Measurements from ENCODE around the gene CCDC6.

Gene CCDC6

GRCh38 chr10:59881640-59882039 lies 24.7 kb downstream of the CCDC6 start:
- Mint-ChIP-seq H3K4me3 (no peak overlapping the region), H3K9me3 (no peaks in the 10 kb centered on the region), H3K4me1 (peaks cover 15% of the 10 kb centered on the region), H3K27ac (no peak overlapping the region), H3K36me3 (ENCODE audit: low read depth) (peaks cover 8% of the 10 kb centered on the region), H3K27me3 (ENCODE audit: low read depth) (no peaks in the 10 kb centered on the region)
- TF ChIP-seq CTCF (IDR thresholded peaks at IDR 0.05; ENCODE audit: unreplicated experiment in 3 of 3) = no peak

- no peaks in the 10 kb centered on the region for H3K27me3 Mint-ChIP-seq (ENCODE audit: low read depth)
- no peak overlapping the region for H3K4me3 Mint-ChIP-seq
- peaks cover 10% of the 10 kb centered on the region for H3K4me1 Mint-ChIP-seq
- H3K36me3 Mint-ChIP-seq (ENCODE audit: low read depth) = peaks cover 8% of the 10 kb centered on the region
- TF ChIP-seq CTCF (IDR thresholded peaks at IDR 0.05; ENCODE audit: unreplicated experiment in 3 of 3) = no peak
- H3K27ac Mint-ChIP-seq = no peak overlapping the region
- H3K9me3 Mint-ChIP-seq = no peaks in the 10 kb centered on the region
Measured at GRCh38 chr10:59880971-59881510, 25.3 kb downstream of the CCDC6 start.

- no peak overlapping the region for H3K27ac Mint-ChIP-seq
- peaks cover 8% of the 10 kb centered on the region for H3K36me3 Mint-ChIP-seq (ENCODE audit: low read depth)
- H3K27me3 Mint-ChIP-seq (ENCODE audit: low read depth) = no peaks in the 10 kb centered on the region
- no peak for TF ChIP-seq CTCF (IDR thresholded peaks at IDR 0.05; ENCODE audit: unreplicated experiment in 3 of 3)
- no peaks in the 10 kb centered on the region for H3K9me3 Mint-ChIP-seq
- peaks cover 4% of the 10 kb centered on the region for H3K4me1 Mint-ChIP-seq
- no peak overlapping the region for H3K4me3 Mint-ChIP-seq
Measured at GRCh38 chr10:59880019-59880717, 26.2 kb downstream of the CCDC6 start.

- H3K4me1 Mint-ChIP-seq = peaks cover 4% of the 10 kb centered on the region
- H3K27ac Mint-ChIP-seq = no peak overlapping the region
- no peaks in the 10 kb centered on the region for H3K9me3 Mint-ChIP-seq
Measured at GRCh38 chr10:59879363-59879913, 26.9 kb downstream of the CCDC6 start.

GRCh38 chr10:59878915-59879314 lies 27.4 kb downstream of the CCDC6 start:
- Mint-ChIP-seq H3K4me3 (no peak overlapping the region), H3K27me3 (ENCODE audit: low read depth) (no peaks in the 10 kb centered on the region), H3K9me3 (no peaks in the 10 kb centered on the region), H3K27ac (no peak overlapping the region), H3K4me1 (peaks cover 9% of the 10 kb centered on the region), H3K36me3 (ENCODE audit: low read depth) (peaks cover 8% of the 10 kb centered on the region)
- no peak for TF ChIP-seq CTCF (IDR thresholded peaks at IDR 0.05; ENCODE audit: unreplicated experiment in 3 of 3)

More at GRCh38 chr10:59879363-59879913, 26.9 kb downstream of the CCDC6 start:
- peaks cover 8% of the 10 kb centered on the region for H3K36me3 Mint-ChIP-seq (ENCODE audit: low read depth)
- no peak overlapping the region for H3K4me3 Mint-ChIP-seq
- TF ChIP-seq CTCF (IDR thresholded peaks at IDR 0.05; ENCODE audit: unreplicated experiment in 3 of 3) = no peak
- H3K27me3 Mint-ChIP-seq (ENCODE audit: low read depth) = no peaks in the 10 kb centered on the region

Data from nephron (organoid).